Adrenal gland (tissue), 5 donors: ENCODE results near the gene GASK1A.

Experiments
- CTCF ChIP-seq, 6 experiments: fragments of 450-650 bp in 4 of 6; fragments of 200-600 bp in 2 of 6; sonication (generic) in 1 of 6; IDR thresholded peaks; 1 replicate in 5 of 6; 2 replicates in 1 of 6; pipeline versions ENCODE4 v1.5.1 to v1.8.0; 2016 to 2021; ENCODE audit warnings: antibody characterized with exemption in 6 of 6, mild to moderate bottlenecking in 2 of 6, moderate library complexity in 1 of 6
- POLR2A ChIP-seq, 2 donors: fragments of 450-650 bp; IDR thresholded peaks; one replicate each; pipeline ENCODE4 v1.6.1; 2017; ENCODE audit warnings: antibody characterized with exemption in 2 of 2, mild to moderate bottlenecking in 2 of 2, moderate library complexity in 1 of 2
- donor health status: DM: no; HTN: no; CAD: no.

- no peak for TF ChIP-seq CTCF (IDR thresholded peaks at IDR 0.05)
- no peak for TF ChIP-seq POLR2A (IDR thresholded peaks at IDR 0.05)
Observed at GRCh38 chr3:43073836-43074220, 94.7 kb downstream of the GASK1A start.
